Urothelium cell line (cell line): Measurements from ENCODE around the gene WDR64.
"Not testable (repeated sequence)": the region's sequence is repeated elsewhere in the genome, so short reads cannot be mapped to it uniquely, and the experiment has no call there.

Source experiments
- DNase-seq: peaks from one replicate; pipeline ENCODE4 v3.0.0; 2011; ENCODE audit warnings: low spot score, mixed read lengths
- FAIRE-seq: peaks from 2 replicates; lab custom pipeline; 2011; peaks lifted over from hg19 to GRCh38; lab: Jason Lieb, UNC

The WDR64 gene

GRCh38 chr1:241776911-241777310 lies 124.8 kb downstream of the WDR64 start:
- FAIRE-seq (no peak), DNase-seq (no peak)

- no peak for FAIRE-seq
- no peak for DNase-seq
These were observed 126.0 kb downstream of the WDR64 start for GRCh38 chr1:241778117-241778516.

- FAIRE-seq (no peak), DNase-seq (no peak)
These were observed 127.8 kb downstream of the WDR64 start for GRCh38 chr1:241779897-241780296.

GRCh38 chr1:241782396-241782795 lies 130.3 kb downstream of the WDR64 start:
- FAIRE-seq (no peak), DNase-seq (no peak)

- no peak for FAIRE-seq
- no peak for DNase-seq
These were observed 135.6 kb downstream of the WDR64 start for GRCh38 chr1:241787691-241788090.

- FAIRE-seq (peak; percentile 30), DNase-seq (no peak)
These were observed 137.0 kb downstream of the WDR64 start for GRCh38 chr1:241789061-241789460.

- no peak for FAIRE-seq
These were observed 147.3 kb downstream of the WDR64 start for GRCh38 chr1:241799416-241799815.

GRCh38 chr1:241800640-241801039 lies 148.6 kb downstream of the WDR64 start:
- no peak for FAIRE-seq
- no peak for DNase-seq

More at GRCh38 chr1:241799416-241799815, 147.3 kb downstream of the WDR64 start:
- DNase-seq: no peak

- no peak for FAIRE-seq
- no peak for DNase-seq
These were observed 150.8 kb downstream of the WDR64 start for GRCh38 chr1:241802863-241803262.

GRCh38 chr1:241804706-241805105 lies 152.6 kb downstream of the WDR64 start:
- DNase-seq, FAIRE-seq: not testable (repeated sequence)

- FAIRE-seq (no peak), DNase-seq (no peak)
These were observed 156.2 kb downstream of the WDR64 start for GRCh38 chr1:241808265-241808664.

GRCh38 chr1:241810769-241811405 lies 158.8 kb downstream of the WDR64 start:
- FAIRE-seq (no peak), DNase-seq (no peak)

- no peak for DNase-seq
- FAIRE-seq: no peak
These were observed 161.8 kb downstream of the WDR64 start for GRCh38 chr1:241813768-241814320.

GRCh38 chr1:241816008-241816407 lies 163.9 kb downstream of the WDR64 start:
- no peak for FAIRE-seq
- no peak for DNase-seq

GRCh38 chr1:241817331-241817792 lies 165.3 kb downstream of the WDR64 start:
- DNase-seq (no peak), FAIRE-seq (no peak)

GRCh38 chr1:241817956-241818612 lies 166.0 kb downstream of the WDR64 start:
- FAIRE-seq: no peak

GRCh38 chr1:241819340-241819866 lies 167.3 kb downstream of the WDR64 start:
- FAIRE-seq (no peak), DNase-seq (no peak)

More at GRCh38 chr1:241817956-241818612, 166.0 kb downstream of the WDR64 start:
- no peak for DNase-seq

- FAIRE-seq (no peak), DNase-seq (no peak)
These were observed 169.3 kb downstream of the WDR64 start for GRCh38 chr1:241821363-241821762.

GRCh38 chr1:241822846-241823245 lies 170.8 kb downstream of the WDR64 start:
- DNase-seq: no peak
- no peak for FAIRE-seq

GRCh38 chr1:241823925-241824324 lies 171.8 kb downstream of the WDR64 start:
- DNase-seq (no peak), FAIRE-seq (no peak)

GRCh38 chr1:241825581-241825980 lies 173.5 kb downstream of the WDR64 start:
- FAIRE-seq: no peak
- no peak for DNase-seq

GRCh38 chr1:241826613-241827012 lies 174.5 kb downstream of the WDR64 start:
- not testable (repeated sequence) for FAIRE-seq, DNase-seq
